GM13977 (cell line): ENCODE data around the gene INPPL1.
"Not testable (repeated sequence)": the region's sequence is repeated elsewhere in the genome, so short reads cannot be mapped to it uniquely, and the experiment has no call there.

Experiments
- DNase-seq: peaks from one replicate; pipeline ENCODE4 v3.0.0; 2012; ENCODE audit warnings: low spot score
- CTCF ChIP-seq: IDR thresholded peaks from 2 replicates; pipeline ENCODE4 v1.5.1; 2012; ENCODE audit warnings: mild to moderate bottlenecking, control low read depth; ENCODE audit not compliant: insufficient read depth; ENCODE audit errors: extremely low read depth, missing control alignments
- in situ Hi-C: fragments of 300-500 bp; cut with MboI; formaldehyde crosslinking; loops from one replicate; pipeline ENCODE4 v1.12.0; 2022; ENCODE audit warnings: low sequenced_read_pairs, low pct_unique_long_range_greater_than_20kb, mixed read lengths, inconsistent platforms; ENCODE audit not compliant: unreplicated experiment

INPPL1 gene

GRCh38 chr11:72203163-72203562 lies 21.4 kb upstream of the INPPL1 start:
- in situ Hi-C loops: no loop called here
- no peak for DNase-seq
- no peak for TF ChIP-seq CTCF

DNA sequence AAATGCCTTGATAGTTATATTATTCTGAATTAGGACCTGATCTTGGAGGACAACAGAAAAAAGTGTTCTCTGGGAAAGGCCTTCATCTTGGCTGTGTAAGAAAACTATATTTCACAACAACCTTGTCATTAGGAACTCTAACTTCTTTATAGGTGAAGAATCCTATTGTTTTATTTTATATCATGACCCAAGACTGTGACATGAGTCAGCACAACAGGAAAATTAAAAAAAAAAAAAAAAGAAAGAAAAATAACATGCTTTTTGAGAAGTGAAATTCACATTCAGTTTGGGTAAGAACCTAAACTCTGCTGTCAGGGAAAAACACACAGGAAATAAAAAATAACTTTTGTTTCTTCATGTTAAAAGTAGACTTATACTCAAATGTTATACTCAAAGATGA lies 19.7 kb upstream of the INPPL1 start:
- DNase-seq: no peak
- no peak for TF ChIP-seq CTCF
- in situ Hi-C loops: no loop called here

- DNase-seq, in situ Hi-C loops: not testable (repeated sequence)
Measured at GRCh38 chr11:72206794-72207193, 17.8 kb upstream of the INPPL1 start.

GRCh38 chr11:72208281-72208680 lies 16.3 kb upstream of the INPPL1 start:
- no peak for DNase-seq
- in situ Hi-C loops: no loop called here
- TF ChIP-seq CTCF: no peak

DNA sequence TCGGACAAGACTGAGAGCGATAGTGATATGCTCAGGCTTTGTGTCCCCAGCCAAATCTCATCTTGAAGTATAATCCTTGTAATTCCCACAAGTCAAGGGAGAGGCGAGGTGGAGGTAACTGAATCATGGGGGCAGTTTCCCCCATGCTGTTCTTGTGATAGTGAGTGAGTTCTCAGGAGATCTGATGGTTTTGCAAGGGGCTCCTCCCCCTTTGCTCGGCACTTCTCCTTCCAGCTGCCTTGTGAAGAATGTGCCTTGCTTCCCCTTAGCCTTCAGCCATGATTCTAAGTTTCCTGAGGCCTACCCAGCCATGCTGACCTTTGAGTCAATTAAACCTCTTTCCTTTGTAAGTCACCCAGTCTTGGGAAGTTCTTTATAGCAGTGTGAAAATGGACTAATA lies 15.5 kb upstream of the INPPL1 start:
- DNase-seq: no peak
- in situ Hi-C loops: no loop called here
- TF ChIP-seq CTCF: no peak

DNA sequence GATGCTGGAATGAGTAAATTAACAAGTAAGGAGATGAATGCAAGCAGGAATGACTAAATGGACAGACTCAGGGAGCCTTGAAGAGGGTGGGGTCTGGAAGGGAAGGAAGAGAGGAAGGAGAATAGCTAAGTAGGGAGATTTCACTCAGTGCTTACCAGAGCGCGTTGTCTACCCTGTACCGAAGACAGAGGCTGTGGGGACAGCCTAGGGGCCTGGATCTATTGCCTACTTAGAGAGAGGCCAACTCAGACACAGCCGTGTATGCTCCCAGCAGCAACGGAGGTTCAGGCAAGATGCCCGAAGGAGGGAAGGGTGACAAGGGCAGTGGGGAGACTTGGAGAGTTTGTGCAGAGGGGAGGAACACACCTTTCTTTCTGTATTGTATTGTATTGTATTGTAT lies 7.9 kb upstream of the INPPL1 start, which contains the start of gene FOLR2:
Gene FOLR2 (plus strand): TSS at position 157 of the 400 bp plus-strand sequence. CDS start 1,791 bp downstream, outside the sequence.
- DNase-seq: no peak
- in situ Hi-C loops: no loop called here
- TF ChIP-seq CTCF: no peak

- no peak for DNase-seq
- in situ Hi-C loops: no loop called here
- TF ChIP-seq CTCF: no peak
Measured at GRCh38 chr11:72217841-72218240, 6.7 kb upstream of the INPPL1 start.
